AG04449 (cell line): ENCODE measurements around the gene SLC4A3.

Experiments
- CTCF ChIA-PET: fragments of 350-600 bp; formaldehyde crosslinking; extraction: SDS; loops from one replicate; lab custom pipeline; 2021; ENCODE audit warnings: antibody characterized with exemption; lab: Yijun Ruan, JAX
- POLR2A ChIA-PET: fragments of 400-600, 350-600 bp; formaldehyde crosslinking; extraction: SDS; loops from one replicate; lab custom pipeline; 2020; ENCODE audit warnings: antibody characterized with exemption, inconsistent platforms; lab: Yijun Ruan, JAX
- DNase-seq: peaks from one replicate; pipeline ENCODE4 v3.0.0-alpha.2; 2010; ENCODE audit warnings: low read depth, low spot score
- H3K4me3 ChIP-seq: 2 replicates; pipeline ENCODE4 v1.5.1; 2011; ENCODE audit warnings: low read depth, mild to moderate bottlenecking, control low read depth, low read length
- TF ChIP-seq, protein P1 (sequence below): IDR thresholded peaks from one replicate; pipeline ENCODE4 v1.5.1; 2011; ENCODE audit warnings: mild to moderate bottlenecking, moderate library complexity, low read length, control low read depth, inconsistent platforms; ENCODE audit not compliant: insufficient read depth; ENCODE audit errors: missing control alignments

Gene SLC4A3

DNA sequence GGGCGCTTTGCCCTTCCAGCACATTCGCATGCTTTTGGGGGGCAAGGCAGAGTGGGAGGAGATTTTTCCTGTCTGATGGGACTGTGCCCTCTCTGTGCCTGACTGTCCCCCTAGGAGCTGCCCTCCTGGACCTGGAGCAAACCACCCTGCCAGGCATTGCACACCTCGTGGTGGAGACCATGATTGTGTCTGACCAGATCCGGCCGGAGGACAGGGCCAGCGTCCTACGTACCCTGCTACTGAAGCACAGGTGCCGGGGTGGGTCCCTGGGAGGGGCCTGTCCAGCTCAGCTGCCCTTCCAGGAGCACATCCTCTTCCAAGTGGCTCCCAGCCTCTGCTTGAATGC, 5.3 kb downstream of the SLC4A3 start:
- POLR2A ChIA-PET, result no interaction called here
- CTCF ChIA-PET, result interaction anchor here (2.0 to 8.0 kb wide), 2 partner anchors 11 to 57 kb away, joined by 9 to 65 read pairs; no protein-coding TSS in a partner anchor

DNA sequence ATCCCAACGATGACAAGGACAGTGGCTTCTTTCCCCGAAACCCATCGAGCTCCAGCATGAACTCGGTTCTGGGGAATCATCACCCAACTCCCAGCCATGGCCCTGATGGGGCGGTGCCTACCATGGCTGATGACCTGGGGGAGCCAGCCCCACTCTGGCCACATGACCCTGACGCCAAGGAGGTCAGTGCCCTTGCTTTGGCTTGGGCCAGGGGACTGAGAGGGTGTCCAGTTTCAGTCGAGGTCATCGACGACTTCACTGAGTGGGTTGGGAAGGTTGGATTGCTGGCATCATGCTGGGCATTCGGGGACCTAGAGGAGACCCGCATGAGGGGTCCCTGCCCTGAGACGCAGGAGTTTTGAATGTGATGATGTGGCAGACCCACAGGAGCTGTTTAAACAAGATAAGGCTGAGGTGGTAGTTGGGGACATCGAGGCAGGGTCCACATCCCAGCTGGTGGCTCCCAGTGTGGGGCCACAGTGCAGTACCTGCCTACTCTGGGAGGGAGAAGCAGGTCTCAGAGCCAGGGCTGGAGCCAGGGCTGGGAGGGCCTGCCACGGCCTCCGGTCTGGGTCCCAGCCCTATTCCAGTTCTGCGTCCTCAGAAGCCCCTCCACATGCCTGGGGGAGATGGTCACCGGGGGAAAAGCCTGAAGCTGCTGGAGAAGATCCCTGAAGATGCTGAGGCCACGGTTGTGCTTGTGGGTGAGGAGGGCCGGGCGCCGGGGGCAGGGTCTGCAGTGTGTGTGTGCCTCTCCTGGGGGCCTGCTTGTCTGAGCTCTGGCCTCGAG, 6.0 kb downstream of the SLC4A3 start:
- TF ChIP-seq, protein P1, sequence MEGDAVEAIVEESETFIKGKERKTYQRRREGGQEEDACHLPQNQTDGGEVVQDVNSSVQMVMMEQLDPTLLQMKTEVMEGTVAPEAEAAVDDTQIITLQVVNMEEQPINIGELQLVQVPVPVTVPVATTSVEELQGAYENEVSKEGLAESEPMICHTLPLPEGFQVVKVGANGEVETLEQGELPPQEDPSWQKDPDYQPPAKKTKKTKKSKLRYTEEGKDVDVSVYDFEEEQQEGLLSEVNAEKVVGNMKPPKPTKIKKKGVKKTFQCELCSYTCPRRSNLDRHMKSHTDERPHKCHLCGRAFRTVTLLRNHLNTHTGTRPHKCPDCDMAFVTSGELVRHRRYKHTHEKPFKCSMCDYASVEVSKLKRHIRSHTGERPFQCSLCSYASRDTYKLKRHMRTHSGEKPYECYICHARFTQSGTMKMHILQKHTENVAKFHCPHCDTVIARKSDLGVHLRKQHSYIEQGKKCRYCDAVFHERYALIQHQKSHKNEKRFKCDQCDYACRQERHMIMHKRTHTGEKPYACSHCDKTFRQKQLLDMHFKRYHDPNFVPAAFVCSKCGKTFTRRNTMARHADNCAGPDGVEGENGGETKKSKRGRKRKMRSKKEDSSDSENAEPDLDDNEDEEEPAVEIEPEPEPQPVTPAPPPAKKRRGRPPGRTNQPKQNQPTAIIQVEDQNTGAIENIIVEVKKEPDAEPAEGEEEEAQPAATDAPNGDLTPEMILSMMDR, result no peak
- no peak overlapping the region for H3K4me3 ChIP-seq
- no peak for DNase-seq
- ChIA-PET POLR2A (interaction anchor here (1.2 kb wide), 1 partner anchor 36 kb away, joined by 3 read pairs; the partner anchor contains the start of gene STK11IP), CTCF (interaction anchor here (2.0 to 8.0 kb wide), 2 partner anchors 10 to 57 kb away, joined by 9 to 65 read pairs; no protein-coding TSS in a partner anchor)

More for the DNA sequence above, 5.3 kb downstream of the SLC4A3 start:
- DNase-seq, result no peak
- no peak overlapping the region for H3K4me3 ChIP-seq
- TF ChIP-seq, protein P1, result no peak

DNA sequence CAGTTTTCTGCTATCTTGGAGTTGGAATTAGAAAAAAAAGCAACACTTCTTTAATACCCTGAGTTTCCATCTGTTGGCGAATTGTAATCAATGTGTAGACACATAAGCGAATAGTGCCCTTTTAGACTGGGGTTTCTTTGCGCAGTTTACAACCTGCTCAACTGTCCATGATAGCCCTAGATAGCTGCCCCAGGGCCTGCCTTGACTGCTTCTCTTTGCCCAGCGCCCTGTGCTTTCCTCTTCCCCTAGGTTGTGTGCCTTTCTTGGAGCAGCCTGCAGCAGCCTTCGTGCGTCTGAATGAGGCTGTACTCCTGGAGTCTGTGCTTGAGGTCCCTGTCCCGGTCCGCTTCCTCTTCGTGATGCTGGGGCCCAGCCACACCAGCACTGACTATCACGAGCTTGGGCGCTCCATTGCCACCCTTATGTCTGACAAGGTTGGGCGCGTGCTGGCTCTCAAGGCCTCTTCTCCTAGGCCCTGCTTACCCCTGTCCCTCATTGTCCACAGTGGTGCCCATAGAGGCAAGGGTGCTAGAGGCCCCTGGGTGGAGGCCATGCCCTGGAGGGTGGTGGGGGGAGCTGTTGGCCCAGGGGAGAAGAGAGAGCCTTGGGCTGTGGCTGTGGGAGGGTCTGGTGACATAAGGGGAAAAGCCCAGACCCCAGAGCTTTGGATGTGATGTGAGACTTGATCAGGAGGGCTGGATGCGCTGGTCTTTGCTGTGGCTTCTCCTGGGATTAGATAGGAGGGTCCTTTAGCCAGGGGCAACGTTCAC, 6.9 kb downstream of the SLC4A3 start:
- no peak overlapping the region for H3K4me3 ChIP-seq
- CTCF ChIA-PET, result interaction anchor here (1.0 to 8.0 kb wide), 4 partner anchors 8 to 55 kb away, joined by 3 to 65 read pairs (median 3); no protein-coding TSS in a partner anchor
- POLR2A ChIA-PET, result interaction anchor here (1.2 kb wide), 1 partner anchor 37 kb away, joined by 3 read pairs; the partner anchor contains the start of gene STK11IP
- DNase-seq, result no peak
- TF ChIP-seq, protein P1, result no peak

DNA sequence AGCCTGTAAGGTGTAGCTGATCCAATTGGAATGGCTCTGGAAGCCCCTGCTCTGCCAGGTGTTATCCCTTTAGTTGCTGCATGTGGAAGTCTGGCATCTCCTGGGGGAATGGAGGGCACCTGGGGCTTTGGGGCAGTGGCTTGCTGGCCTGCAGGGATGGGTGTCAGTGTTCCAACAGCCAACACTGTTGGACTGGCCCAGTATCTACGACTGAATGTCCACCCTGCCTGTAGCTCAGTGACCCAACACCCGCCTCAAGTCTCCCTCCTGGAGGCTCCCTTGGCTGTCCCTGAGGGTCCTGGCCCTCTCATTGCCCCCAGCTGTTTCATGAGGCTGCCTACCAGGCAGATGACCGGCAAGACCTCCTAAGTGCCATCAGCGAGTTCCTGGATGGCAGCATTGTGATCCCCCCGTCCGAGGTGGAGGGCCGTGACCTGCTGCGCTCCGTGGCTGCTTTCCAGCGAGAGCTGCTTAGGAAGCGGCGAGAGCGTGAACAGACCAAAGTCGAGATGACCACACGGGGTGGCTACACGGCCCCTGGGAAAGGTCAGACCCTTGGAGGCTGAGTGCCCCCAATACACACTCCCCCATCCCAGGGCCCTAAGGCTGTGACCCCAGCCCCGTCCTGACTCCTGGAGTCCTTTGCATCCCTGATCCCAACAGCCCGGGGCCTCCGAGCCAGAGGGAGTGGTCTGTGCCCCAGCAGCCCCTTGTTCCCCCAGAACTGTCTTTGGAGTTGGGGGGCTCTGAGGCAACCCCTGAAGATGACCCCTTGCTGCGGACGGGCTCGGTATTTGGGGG, 7.7 kb downstream of the SLC4A3 start:
- CTCF ChIA-PET, result interaction anchor here (1.0 to 8.0 kb wide), 4 partner anchors 8 to 54 kb away, joined by 3 to 65 read pairs (median 3); no protein-coding TSS in a partner anchor
- POLR2A ChIA-PET, result no interaction called here
- TF ChIP-seq, protein P1, result no peak
- DNase-seq, result no peak
- no peak overlapping the region for H3K4me3 ChIP-seq

DNA sequence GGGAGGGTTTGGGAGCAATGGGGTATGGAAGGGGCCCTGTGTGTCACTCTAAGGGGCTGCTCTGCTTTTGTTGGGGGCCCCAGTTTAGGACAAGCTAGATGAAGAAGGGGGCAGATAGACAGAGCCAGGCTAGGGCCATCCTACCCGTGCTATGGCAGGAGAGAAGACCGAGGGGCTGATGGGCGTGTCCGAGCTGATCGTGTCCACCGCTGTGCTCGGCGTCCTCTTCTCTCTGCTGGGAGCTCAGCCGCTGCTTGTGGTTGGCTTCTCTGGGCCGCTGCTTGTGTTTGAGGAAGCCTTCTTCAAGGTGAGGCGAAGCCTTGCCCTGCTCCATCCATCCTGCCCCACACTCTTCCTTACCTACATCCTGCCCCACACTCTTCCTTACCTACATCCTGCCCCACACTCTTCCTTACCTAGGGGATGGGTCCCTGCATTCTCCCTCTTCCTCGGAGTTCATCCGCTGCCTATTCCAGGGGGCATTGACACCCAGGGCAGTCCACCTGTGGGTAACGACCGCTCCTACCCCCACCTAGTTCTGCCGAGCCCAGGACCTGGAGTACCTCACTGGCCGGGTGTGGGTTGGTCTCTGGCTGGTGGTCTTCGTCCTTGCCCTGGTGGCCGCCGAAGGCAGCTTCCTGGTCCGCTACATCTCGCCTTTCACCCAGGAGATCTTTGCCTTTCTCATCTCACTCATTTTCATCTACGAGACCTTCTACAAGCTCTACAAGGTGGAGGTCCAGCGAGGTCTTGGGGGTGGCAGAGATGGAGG, 8.9 kb downstream of the SLC4A3 start:
- POLR2A ChIA-PET, result no interaction called here
- DNase-seq, result no peak
- H3K4me3 ChIP-seq, result no peak overlapping the region
- TF ChIP-seq, protein P1, result no peak
- CTCF ChIA-PET, result interaction anchor here (1.3 kb wide), 1 partner anchor 76 kb away, joined by 4 read pairs; no protein-coding TSS in a partner anchor
